CD14-positive monocyte (primary cell): Measurements from ENCODE around the gene CLK4. TPM values are rescaled to one million over a fixed set of nuclear protein-coding genes. Genes with fewer than 3 reads are reported as not detected.

Source experiments
- DNase-seq, 3 donors: peaks; one replicate each; pipeline ENCODE4 v3.0.0-alpha.2; 2011 to 2022
- H2AFZ ChIP-seq: 2 replicates; pipeline ENCODE4 v1.6.0; 2012; ENCODE audit warnings: mild to moderate bottlenecking, low read depth, low read length, inconsistent platforms; ENCODE audit not compliant: insufficient read depth, poor library complexity, severe bottlenecking
- H3K27ac ChIP-seq, 2 donors: 1 replicate in 1 of 2; 2 replicates in 1 of 2; pipeline ENCODE4 v1.5.1; 2012 to 2013; ENCODE audit warnings: low read length in 2 of 2, control low read depth in 1 of 2, inconsistent platforms in 1 of 2, low read depth in 1 of 2, mild to moderate bottlenecking in 1 of 2
- H3K27me3 ChIP-seq, 2 donors: one replicate each; pipeline versions ENCODE4 v1.6.0 to v1.6.1; 2011 to 2013; ENCODE audit warnings: low read length in 2 of 2; ENCODE audit not compliant: control insufficient read depth in 2 of 2, insufficient read depth in 2 of 2
- H3K36me3 ChIP-seq, 2 donors: replicated peaks in 1 of 2; 1 replicate in 1 of 2; 2 replicates in 1 of 2; pipeline versions ENCODE4 v1.5.1 to v1.6.1; 2012 to 2013; ENCODE audit warnings: low read length in 2 of 2, control low read depth in 1 of 2, inconsistent platforms in 1 of 2, mild to moderate bottlenecking in 1 of 2; ENCODE audit not compliant: insufficient read depth in 2 of 2, control insufficient read depth in 1 of 2
- H3K4me1 ChIP-seq, 2 donors: 1 replicate in 1 of 2; 2 replicates in 1 of 2; pipeline versions ENCODE4 v1.5.1 to v1.6.1; 2012 to 2013; ENCODE audit warnings: low read length in 2 of 2, control low read depth in 1 of 2, inconsistent platforms in 1 of 2, mild to moderate bottlenecking in 1 of 2, moderate library complexity in 1 of 2; ENCODE audit not compliant: insufficient read depth in 2 of 2, control insufficient read depth in 1 of 2
- H3K4me2 ChIP-seq: replicated peaks from 2 replicates; pipeline ENCODE3; 2012; ENCODE audit warnings: low read length, moderate library complexity, mild to moderate bottlenecking; ENCODE audit not compliant: poor library complexity, severe bottlenecking; ENCODE audit errors: extremely low read depth
- H3K4me3 ChIP-seq, 3 experiments: fragments of 200-600 bp in 1 of 3; sonication (generic) in 1 of 3; replicated peaks in 1 of 3; 1 replicate in 2 of 3; 2 replicates in 1 of 3; pipeline ENCODE4 v1.5.1; 2011 to 2013; ENCODE audit warnings: low read length in 3 of 3, mild to moderate bottlenecking in 3 of 3, control low read depth in 2 of 3, low read depth in 2 of 3, inconsistent platforms in 1 of 3, moderate library complexity in 1 of 3
- H3K79me2 ChIP-seq: 2 replicates; pipeline ENCODE4 v1.6.0; 2012; ENCODE audit warnings: mild to moderate bottlenecking, control low read depth, inconsistent platforms, low read length, moderate library complexity; ENCODE audit not compliant: insufficient read depth
- H3K9ac ChIP-seq: 2 replicates; pipeline ENCODE4 v1.6.0; 2017; ENCODE audit warnings: low read length, mild to moderate bottlenecking; ENCODE audit not compliant: insufficient read depth, poor library complexity, severe bottlenecking
- H3K9me3 ChIP-seq, 2 donors: replicated peaks in 1 of 2; 1 replicate in 1 of 2; 2 replicates in 1 of 2; pipeline versions ENCODE4 v1.5.1 to v1.6.1; 2012 to 2013; ENCODE audit warnings: low read length in 2 of 2, control low read depth in 1 of 2; ENCODE audit not compliant: control insufficient read depth in 1 of 2, insufficient read depth in 1 of 2
- H4K20me1 ChIP-seq: 2 replicates; pipeline ENCODE4 v1.6.0; 2012; ENCODE audit warnings: mild to moderate bottlenecking, low read length, control low read depth, moderate library complexity; ENCODE audit not compliant: insufficient read depth
- H3K27ac Mint-ChIP-seq, 7 donors: one replicate each; pipeline ENCODE4 v1.8.0; 2020; ENCODE audit warnings: mild to moderate bottlenecking in 7 of 7, mixed read lengths in 7 of 7, moderate library complexity in 6 of 7, inconsistent platforms in 2 of 7
- H3K27me3 Mint-ChIP-seq, 3 donors: one replicate each; pipeline ENCODE4 v1.8.0; 2021 to 2022; ENCODE audit warnings: low read depth in 3 of 3, mild to moderate bottlenecking in 3 of 3, mixed read lengths in 3 of 3, moderate library complexity in 3 of 3, inconsistent platforms in 1 of 3
- H3K36me3 Mint-ChIP-seq, 2 donors: one replicate each; pipeline ENCODE4 v1.8.0; 2020; ENCODE audit warnings: mixed read lengths in 2 of 2, inconsistent platforms in 1 of 2, mild to moderate bottlenecking in 1 of 2
- H3K4me1 Mint-ChIP-seq: one replicate; pipeline ENCODE4 v1.8.0; 2020; ENCODE audit warnings: mild to moderate bottlenecking, mixed read lengths
- H3K4me3 Mint-ChIP-seq, 2 donors: one replicate each; pipeline ENCODE4 v1.8.0; 2020; ENCODE audit warnings: mild to moderate bottlenecking in 2 of 2, mixed read lengths in 2 of 2, moderate library complexity in 1 of 2
- H3K9me3 Mint-ChIP-seq, 7 donors: one replicate each; pipeline ENCODE4 v1.8.0; 2020 to 2022; ENCODE audit warnings: mixed read lengths in 7 of 7, mild to moderate bottlenecking in 6 of 7, moderate library complexity in 6 of 7, inconsistent platforms in 2 of 7
- WGBS: methylation state at CpG from one replicate; pipeline ENCODE4 v1.1.5; 2013; ENCODE audit warnings: missing lambda C conversion rate; ENCODE audit not compliant: insufficient coverage; 5-methylcytosine and 5-hydroxymethylcytosine counted together
- intact Hi-C, 2 donors: fragments of 100-400 bp; cut with micrococcal nuclease; formaldehyde crosslinking; loops; one replicate each; pipeline versions ENCODE4 v1.15.0 to v1.15.1; 2023
- polyA plus RNA-seq, 3 donors: library from polyadenylated mRNA; depleted of rRNA in 1 of 3; unstranded in 2 of 3; stranded (reverse) in 1 of 3; fragments of 300-500 nt in 2 of 3; fragments of >200 nt in 1 of 3; fragmentation: Illumina TruSeq in 2 of 3; gene quantifications; 1 replicate in 2 of 3; 2 replicates in 1 of 3; pipeline ENCODE4 v1.2.3, GENCODE V29; 2012 to 2021
- TF ChIP-seq, protein P1 (sequence below): fragments of 200-600 bp; IDR thresholded peaks from one replicate; pipeline ENCODE4 v1.8.0; 2022; ENCODE audit warnings: antibody characterized with exemption, mild to moderate bottlenecking

Gene CLK4
- polyA plus RNA-seq, 3 donors, result 3.0 to 46.9 (median 4.9) TPM

DNA sequence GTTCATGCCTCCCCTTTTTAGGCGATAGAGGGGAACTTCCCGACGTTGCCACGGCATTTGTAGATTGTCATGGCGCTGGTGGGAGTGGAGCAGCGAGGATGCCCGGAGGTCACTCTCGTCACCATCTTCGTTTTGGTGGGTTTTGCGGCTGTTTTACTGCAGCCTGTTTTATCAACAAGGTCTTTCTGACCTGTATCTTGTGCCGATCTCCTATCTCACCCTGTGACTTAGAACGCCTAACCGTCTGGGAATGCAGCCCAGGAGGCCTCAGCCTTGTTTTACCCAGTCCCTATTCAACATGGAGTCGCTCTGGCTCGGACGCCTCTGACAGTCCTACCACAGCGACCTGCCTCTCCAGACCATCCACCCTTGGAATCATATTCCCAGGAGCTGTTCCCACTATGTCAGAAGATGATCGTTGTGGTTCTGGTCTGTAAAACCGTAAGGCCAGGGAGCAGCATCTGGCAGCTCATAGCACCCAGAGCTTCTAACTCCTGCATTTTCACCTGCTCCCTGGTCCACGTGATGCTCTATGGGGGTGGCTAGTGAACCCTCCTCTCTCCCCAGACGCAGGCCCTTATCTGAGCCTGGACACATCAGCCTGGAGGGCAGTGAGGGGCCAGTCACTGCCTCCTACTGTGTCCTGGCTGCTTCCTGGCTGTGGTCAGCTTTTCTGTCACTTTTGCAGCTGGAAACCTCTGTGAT lies 35.1 kb upstream of the CLK4 start:
- Histone ChIP-seq H3K79me2 (no peaks in the 10 kb centered on the region), H4K20me1 (no peaks in the 10 kb centered on the region), H3K27ac (no peak overlapping the region), H2AFZ (no peak overlapping the region), H3K4me1 (peaks cover 0 to under 1% of the 10 kb centered on the region in 2 donors), H3K9me3 (peaks cover 16 to 27% of the 10 kb centered on the region in 2 donors), H3K9ac (no peak overlapping the region), H3K4me2 (no peak overlapping the region), H3K27me3 (no peaks in the 10 kb centered on the region), H3K4me3 (no peak overlapping the region), H3K36me3 (no peaks in the 10 kb centered on the region)
- H3K4me3 Mint-ChIP-seq, result no peak overlapping the region
- H3K36me3 Mint-ChIP-seq, result no peaks in the 10 kb centered on the region
- peaks cover 2 to 13% (median 9%) of the 10 kb centered on the region in 3 donors for H3K27me3 Mint-ChIP-seq
- intact Hi-C loops, result no loop called here
- no peak overlapping the region for H3K27ac Mint-ChIP-seq
- H3K4me1 Mint-ChIP-seq, result peaks cover under 1% of the 10 kb centered on the region
- H3K9me3 Mint-ChIP-seq, result peaks cover 30 to 50% (median 38%) of the 10 kb centered on the region in 7 donors
- 99% methylated on average over 19 of the region's 21 CpGs for WGBS
- TF ChIP-seq, protein P1, sequence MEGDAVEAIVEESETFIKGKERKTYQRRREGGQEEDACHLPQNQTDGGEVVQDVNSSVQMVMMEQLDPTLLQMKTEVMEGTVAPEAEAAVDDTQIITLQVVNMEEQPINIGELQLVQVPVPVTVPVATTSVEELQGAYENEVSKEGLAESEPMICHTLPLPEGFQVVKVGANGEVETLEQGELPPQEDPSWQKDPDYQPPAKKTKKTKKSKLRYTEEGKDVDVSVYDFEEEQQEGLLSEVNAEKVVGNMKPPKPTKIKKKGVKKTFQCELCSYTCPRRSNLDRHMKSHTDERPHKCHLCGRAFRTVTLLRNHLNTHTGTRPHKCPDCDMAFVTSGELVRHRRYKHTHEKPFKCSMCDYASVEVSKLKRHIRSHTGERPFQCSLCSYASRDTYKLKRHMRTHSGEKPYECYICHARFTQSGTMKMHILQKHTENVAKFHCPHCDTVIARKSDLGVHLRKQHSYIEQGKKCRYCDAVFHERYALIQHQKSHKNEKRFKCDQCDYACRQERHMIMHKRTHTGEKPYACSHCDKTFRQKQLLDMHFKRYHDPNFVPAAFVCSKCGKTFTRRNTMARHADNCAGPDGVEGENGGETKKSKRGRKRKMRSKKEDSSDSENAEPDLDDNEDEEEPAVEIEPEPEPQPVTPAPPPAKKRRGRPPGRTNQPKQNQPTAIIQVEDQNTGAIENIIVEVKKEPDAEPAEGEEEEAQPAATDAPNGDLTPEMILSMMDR, result no peak
- no peak for DNase-seq

DNA sequence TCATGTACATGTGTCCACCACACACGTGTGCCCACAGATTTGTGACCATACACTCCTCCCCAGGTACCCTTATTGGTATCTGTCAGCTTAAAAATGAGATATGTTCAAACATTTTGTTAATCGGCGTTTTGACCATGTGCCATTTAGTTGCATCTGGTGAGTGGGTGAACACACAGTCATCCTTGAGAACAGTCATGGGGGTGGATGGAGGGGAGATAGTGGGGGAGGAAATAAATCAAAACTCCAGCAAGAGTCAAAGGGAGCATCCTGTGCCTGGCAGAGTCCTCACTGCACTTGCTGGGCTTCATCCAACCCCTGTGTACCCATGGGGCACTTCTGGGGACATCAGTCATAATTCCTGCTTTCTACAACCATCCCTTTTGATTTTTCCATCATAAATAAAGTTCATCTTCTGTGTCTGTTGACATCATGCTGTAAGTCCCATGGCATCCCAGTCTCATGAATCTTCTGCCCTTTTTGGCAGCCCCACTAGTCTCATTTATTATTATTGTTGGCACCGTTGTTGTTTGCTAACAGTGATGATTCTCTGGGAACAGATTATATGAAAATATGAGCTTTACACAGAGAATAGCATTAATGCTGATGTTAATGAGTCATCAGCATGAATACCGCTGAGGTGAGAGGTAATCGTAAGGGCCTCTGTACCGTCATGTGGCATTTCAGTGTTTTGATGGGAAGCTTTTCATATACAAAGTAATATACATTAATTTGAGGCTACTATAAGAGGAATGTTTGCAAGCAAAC lies 24.4 kb upstream of the CLK4 start:
- Mint-ChIP-seq H3K27ac (no peak overlapping the region), H3K4me3 (no peak overlapping the region), H3K27me3 (peaks cover 7 to 8% (median 8%) of the 10 kb centered on the region in 3 donors), H3K9me3 (peaks cover 5 to 28% (median 6%) of the 10 kb centered on the region in 7 donors), H3K36me3 (no peaks in the 10 kb centered on the region), H3K4me1 (peaks cover 17% of the 10 kb centered on the region)
- 100% methylated on average over 2 of the region's 7 CpGs for WGBS
- intact Hi-C loops, result no loop called here
- no peaks in the 10 kb centered on the region for H4K20me1 ChIP-seq
- no peak overlapping the region for H3K27ac ChIP-seq
- H3K4me2 ChIP-seq, result no peak overlapping the region
- H3K4me1 ChIP-seq, result peaks cover 17 to 25% of the 10 kb centered on the region in 2 donors
- no peaks in the 10 kb centered on the region for H3K79me2 ChIP-seq
- H3K9me3 ChIP-seq, result peaks cover 0 to 3% of the 10 kb centered on the region in 2 donors
- H3K4me3 ChIP-seq, result no peak overlapping the region
- no peaks in the 10 kb centered on the region for H3K27me3 ChIP-seq
- no peak overlapping the region for H2AFZ ChIP-seq
- H3K36me3 ChIP-seq, result no peaks in the 10 kb centered on the region
- H3K9ac ChIP-seq, result no peak overlapping the region
- no peak for DNase-seq
- TF ChIP-seq, protein P1, result no peak
